Astrocyte (in vitro differentiated cells and primary cell): Measurements from ENCODE around the gene CDX1. TPM values are rescaled to one million over a fixed set of nuclear protein-coding genes. Genes with fewer than 3 reads are reported as not detected.

Experiments used
- DNase-seq: peaks from one replicate; pipeline ENCODE4 v3.0.0-alpha.2; 2010; ENCODE audit warnings: low read depth
- FAIRE-seq: peaks from 2 replicates; lab custom pipeline; 2011; peaks lifted over from hg19 to GRCh38; lab: Jason Lieb, UNC
- H2AFZ ChIP-seq: 2 replicates; pipeline ENCODE4 v1.6.0; 2012; ENCODE audit warnings: low read depth, low read length, inconsistent platforms
- H3K27ac ChIP-seq: 2 replicates; pipeline ENCODE4 v1.5.1; 2011; ENCODE audit warnings: low read depth, low read length, inconsistent platforms
- H3K27me3 ChIP-seq: 2 replicates; pipeline ENCODE4 v1.6.0; 2011; ENCODE audit warnings: low read length, inconsistent platforms; ENCODE audit not compliant: insufficient read depth
- H3K36me3 ChIP-seq: 2 replicates; pipeline ENCODE4 v1.5.1; 2011; ENCODE audit warnings: low read length, inconsistent platforms; ENCODE audit not compliant: insufficient read depth
- H3K4me1 ChIP-seq: 2 replicates; pipeline ENCODE4 v1.5.1; 2011; ENCODE audit warnings: low read length, inconsistent platforms; ENCODE audit not compliant: insufficient read depth
- H3K4me2 ChIP-seq: 2 replicates; pipeline ENCODE4 v1.6.0; 2012; ENCODE audit warnings: low read length, inconsistent platforms
- H3K4me3 ChIP-seq: 2 replicates; pipeline ENCODE4 v1.5.1; 2011; ENCODE audit warnings: low read depth, mild to moderate bottlenecking, low read length, inconsistent platforms; ENCODE audit not compliant: insufficient read depth
- H3K79me2 ChIP-seq: 2 replicates; pipeline ENCODE4 v1.6.0; 2012; ENCODE audit warnings: mild to moderate bottlenecking, low read length, inconsistent platforms; ENCODE audit not compliant: insufficient read depth
- H3K9ac ChIP-seq: 2 replicates; pipeline ENCODE4 v1.6.0; 2012; ENCODE audit warnings: mild to moderate bottlenecking, low read length, inconsistent platforms
- H3K9me3 ChIP-seq: 2 replicates; pipeline ENCODE4 v1.5.1; 2012; ENCODE audit warnings: low read depth, mild to moderate bottlenecking, low read length, inconsistent platforms; ENCODE audit not compliant: insufficient read depth
- H4K20me1 ChIP-seq: 2 replicates; pipeline ENCODE4 v1.6.0; 2012; ENCODE audit warnings: low read length, inconsistent platforms; ENCODE audit not compliant: insufficient read depth
- H3K27ac Mint-ChIP-seq: one replicate; pipeline ENCODE4 v1.8.0; 2021; ENCODE audit warnings: mild to moderate bottlenecking, mixed read lengths; ENCODE audit not compliant: unreplicated experiment
- H3K27me3 Mint-ChIP-seq: one replicate; pipeline ENCODE4 v1.8.0; 2021; ENCODE audit warnings: low read depth, mixed read lengths; ENCODE audit not compliant: unreplicated experiment
- H3K36me3 Mint-ChIP-seq: one replicate; pipeline ENCODE4 v1.8.0; 2021; ENCODE audit warnings: low read depth, mixed read lengths; ENCODE audit not compliant: unreplicated experiment
- H3K4me1 Mint-ChIP-seq: one replicate; pipeline ENCODE4 v1.8.0; 2021; ENCODE audit warnings: low read depth, mixed read lengths; ENCODE audit not compliant: unreplicated experiment
- H3K4me3 Mint-ChIP-seq: one replicate; pipeline ENCODE4 v1.8.0; 2021; ENCODE audit warnings: mild to moderate bottlenecking, moderate library complexity, mixed read lengths; ENCODE audit not compliant: unreplicated experiment
- H3K9me3 Mint-ChIP-seq: one replicate; pipeline ENCODE4 v1.8.0; 2021; ENCODE audit warnings: mild to moderate bottlenecking, mixed read lengths; ENCODE audit not compliant: unreplicated experiment
- EZH2 ChIP-seq: IDR thresholded peaks from 2 replicates; pipeline ENCODE4 v1.6.1; 2012; ENCODE audit warnings: mild to moderate bottlenecking, low read length, inconsistent platforms; ENCODE audit not compliant: insufficient read depth
- total RNA-seq: library from RNA; stranded (reverse); gene quantifications from 2 replicates; pipeline ENCODE4 v1.2.1, GENCODE V29; 2021
- TF ChIP-seq, protein P1 (sequence below): IDR thresholded peaks from 2 replicates; pipeline ENCODE4 v1.5.1; 2011; ENCODE audit warnings: low read depth, mild to moderate bottlenecking, inconsistent platforms, low read length, moderate library complexity; ENCODE audit not compliant: insufficient read depth

Gene CDX1
- total RNA-seq, 1 donor from 2014 or later: not detected

DNA sequence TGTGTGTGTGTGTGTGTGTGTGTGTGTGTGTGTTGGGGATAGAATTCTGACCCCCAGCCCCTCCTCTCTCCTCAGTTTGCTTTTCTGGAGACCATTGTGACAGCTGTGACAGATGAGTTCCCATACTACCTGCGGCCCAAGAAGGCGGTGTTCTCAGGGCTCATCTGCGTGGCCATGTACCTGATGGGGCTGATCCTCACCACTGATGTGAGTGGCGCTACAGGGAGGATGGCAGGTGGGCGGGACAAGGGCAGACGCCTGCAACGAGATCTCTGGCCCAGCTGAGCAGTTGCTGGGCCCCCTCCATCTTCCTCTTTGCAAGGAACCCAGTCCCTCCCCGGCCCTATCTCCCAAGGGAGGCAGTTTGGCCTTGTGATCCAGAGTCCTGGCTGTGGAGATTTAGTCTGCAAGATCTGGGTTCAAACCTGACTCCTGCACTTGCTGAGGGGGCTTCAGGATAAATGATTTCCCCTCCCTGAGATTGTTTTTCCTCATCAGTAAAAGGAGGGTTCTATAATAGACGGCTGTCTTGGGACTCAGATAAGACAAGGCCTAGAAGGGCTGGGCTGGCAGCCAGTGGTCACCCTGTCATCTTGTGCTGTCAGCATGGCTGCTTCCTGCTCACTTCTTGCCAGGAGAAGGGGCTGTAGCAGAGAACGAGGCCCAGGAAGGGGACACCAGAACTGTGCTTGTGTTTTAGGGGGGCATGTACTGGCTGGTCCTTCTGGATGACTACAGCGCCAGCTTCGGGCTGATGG lies 37.4 kb downstream of the CDX1 start:
- H3K27me3 Mint-ChIP-seq: peaks cover 33% of the 10 kb centered on the region
- TF ChIP-seq, protein P1, sequence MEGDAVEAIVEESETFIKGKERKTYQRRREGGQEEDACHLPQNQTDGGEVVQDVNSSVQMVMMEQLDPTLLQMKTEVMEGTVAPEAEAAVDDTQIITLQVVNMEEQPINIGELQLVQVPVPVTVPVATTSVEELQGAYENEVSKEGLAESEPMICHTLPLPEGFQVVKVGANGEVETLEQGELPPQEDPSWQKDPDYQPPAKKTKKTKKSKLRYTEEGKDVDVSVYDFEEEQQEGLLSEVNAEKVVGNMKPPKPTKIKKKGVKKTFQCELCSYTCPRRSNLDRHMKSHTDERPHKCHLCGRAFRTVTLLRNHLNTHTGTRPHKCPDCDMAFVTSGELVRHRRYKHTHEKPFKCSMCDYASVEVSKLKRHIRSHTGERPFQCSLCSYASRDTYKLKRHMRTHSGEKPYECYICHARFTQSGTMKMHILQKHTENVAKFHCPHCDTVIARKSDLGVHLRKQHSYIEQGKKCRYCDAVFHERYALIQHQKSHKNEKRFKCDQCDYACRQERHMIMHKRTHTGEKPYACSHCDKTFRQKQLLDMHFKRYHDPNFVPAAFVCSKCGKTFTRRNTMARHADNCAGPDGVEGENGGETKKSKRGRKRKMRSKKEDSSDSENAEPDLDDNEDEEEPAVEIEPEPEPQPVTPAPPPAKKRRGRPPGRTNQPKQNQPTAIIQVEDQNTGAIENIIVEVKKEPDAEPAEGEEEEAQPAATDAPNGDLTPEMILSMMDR: no peak
- TF ChIP-seq EZH2: no peak
- H3K4me1 Mint-ChIP-seq: peaks cover 9% of the 10 kb centered on the region
- Histone ChIP-seq H3K79me2 (no peaks in the 10 kb centered on the region), H2AFZ (no peak overlapping the region), H3K4me3 (no peak overlapping the region), H3K9ac (no peak overlapping the region), H3K4me2 (no peak overlapping the region), H3K4me1 (peaks cover 8% of the 10 kb centered on the region), H3K36me3 (no peaks in the 10 kb centered on the region), H4K20me1 (no peaks in the 10 kb centered on the region), H3K9me3 (no peaks in the 10 kb centered on the region), H3K27me3 (peaks cover 12% of the 10 kb centered on the region), H3K27ac (no peak overlapping the region)
- H3K27ac Mint-ChIP-seq: no peak overlapping the region
- peaks cover 4% of the 10 kb centered on the region for H3K9me3 Mint-ChIP-seq
- H3K4me3 Mint-ChIP-seq: no peak overlapping the region
- no peak for DNase-seq
- H3K36me3 Mint-ChIP-seq: peaks cover 2% of the 10 kb centered on the region
- FAIRE-seq: no peak

DNA sequence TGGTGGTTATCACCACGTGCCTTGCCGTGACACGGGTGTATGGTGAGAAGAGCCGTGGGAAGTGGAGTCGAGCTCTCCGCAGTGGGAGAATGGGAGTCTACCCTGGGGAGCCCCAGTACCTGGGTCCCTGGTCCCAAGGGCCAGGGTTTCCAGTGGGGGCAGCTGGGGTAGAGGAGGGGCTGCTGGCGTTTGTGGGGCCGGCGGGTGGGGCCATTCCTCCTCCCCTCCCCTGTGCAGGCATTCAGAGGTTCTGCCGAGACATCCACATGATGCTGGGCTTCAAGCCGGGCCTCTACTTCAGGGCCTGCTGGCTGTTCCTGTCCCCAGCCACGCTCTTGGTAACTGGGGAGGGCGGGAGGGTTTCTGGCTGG lies 38.0 kb downstream of the CDX1 start:
- Mint-ChIP-seq H3K27ac (no peak overlapping the region), H3K9me3 (peaks cover 4% of the 10 kb centered on the region), H3K36me3 (peaks cover 2% of the 10 kb centered on the region), H3K27me3 (peaks cover 27% of the 10 kb centered on the region), H3K4me3 (no peak overlapping the region), H3K4me1 (peaks cover 11% of the 10 kb centered on the region)
- FAIRE-seq: no peak
- no peaks in the 10 kb centered on the region for H3K36me3 ChIP-seq
- no peaks in the 10 kb centered on the region for H3K79me2 ChIP-seq
- H3K9ac ChIP-seq: no peak overlapping the region
- H2AFZ ChIP-seq: no peak overlapping the region
- no peaks in the 10 kb centered on the region for H4K20me1 ChIP-seq
- no peak for TF ChIP-seq EZH2
- TF ChIP-seq, protein P1: no peak
- no peaks in the 10 kb centered on the region for H3K9me3 ChIP-seq
- H3K4me2 ChIP-seq: no peak overlapping the region
- H3K4me1 ChIP-seq: peaks cover 14% of the 10 kb centered on the region
- peaks cover 7% of the 10 kb centered on the region for H3K27me3 ChIP-seq
- H3K4me3 ChIP-seq: no peak overlapping the region
- H3K27ac ChIP-seq: no peak overlapping the region
- DNase-seq: no peak

DNA sequence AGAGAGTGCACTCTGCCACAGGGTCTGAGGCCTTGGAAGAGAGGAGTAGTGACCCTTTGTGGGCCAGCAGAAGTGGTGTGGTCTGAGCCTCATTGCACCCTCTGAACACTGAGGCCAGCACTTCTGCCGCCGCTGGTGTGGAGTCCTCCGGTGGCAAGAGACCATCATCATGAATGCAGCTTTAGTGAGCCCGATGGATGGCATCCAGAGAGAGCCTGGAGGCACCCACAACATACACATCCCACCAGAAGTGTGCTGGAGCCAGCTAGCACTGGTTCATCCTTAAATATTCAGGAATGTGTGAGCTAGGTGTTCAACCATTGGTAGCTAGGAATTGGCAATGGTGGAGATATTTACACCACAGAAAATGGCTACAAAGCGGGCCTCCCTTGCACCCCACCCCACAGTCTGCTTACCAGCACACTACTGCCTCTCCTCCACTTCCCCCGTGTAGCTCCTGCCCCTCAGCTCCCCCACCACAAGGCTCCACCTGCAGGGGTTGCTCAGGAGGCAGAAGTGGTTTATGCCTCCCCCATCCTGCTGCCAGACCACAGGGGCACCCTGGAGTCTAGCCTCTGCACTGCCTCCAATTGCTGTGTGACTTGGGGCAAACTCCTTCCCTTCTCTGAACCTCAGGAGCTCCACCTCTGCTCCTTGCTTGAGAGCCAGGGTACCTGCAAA lies 39.7 kb downstream of the CDX1 start:
- no peak overlapping the region for H2AFZ ChIP-seq
- no peaks in the 10 kb centered on the region for H4K20me1 ChIP-seq
- H3K27ac Mint-ChIP-seq: no peak overlapping the region
- no peak overlapping the region for H3K4me2 ChIP-seq
- FAIRE-seq (no peak), DNase-seq (no peak)
- H3K27me3 ChIP-seq: peaks cover 2% of the 10 kb centered on the region
- H3K4me3 ChIP-seq: no peak overlapping the region
- no peaks in the 10 kb centered on the region for H3K79me2 ChIP-seq
- no peak overlapping the region for H3K4me3 Mint-ChIP-seq
- H3K27me3 Mint-ChIP-seq: peaks cover 17% of the 10 kb centered on the region
- H3K4me1 Mint-ChIP-seq: peaks cover 15% of the 10 kb centered on the region
- no peaks in the 10 kb centered on the region for H3K36me3 Mint-ChIP-seq
- peaks cover 16% of the 10 kb centered on the region for H3K4me1 ChIP-seq
- no peak overlapping the region for H3K27ac ChIP-seq
- peaks cover 1% of the 10 kb centered on the region for H3K9me3 Mint-ChIP-seq
- no peak for TF ChIP-seq EZH2
- TF ChIP-seq, protein P1: no peak
- no peaks in the 10 kb centered on the region for H3K36me3 ChIP-seq
- H3K9ac ChIP-seq: no peak overlapping the region
- H3K9me3 ChIP-seq: no peaks in the 10 kb centered on the region
